ENCODE data around the gene ITCH.

- no peak for TF ChIP-seq CTCF (IDR thresholded peaks at IDR 0.05)
- no peak for TF ChIP-seq POLR2AphosphoS5 (IDR thresholded peaks at IDR 0.05; ENCODE audit: low read depth, low read length)
These were observed 80.5 kb downstream of the ITCH start for GRCh38 chr20:34443546-34443945.
